ENCODE measurements around the gene PRKCD.

GRCh38 chr3:53190659-53191058 lies 29.6 kb downstream of the PRKCD start:
- TF ChIP-seq CTCF (IDR thresholded peaks at IDR 0.05; ENCODE audit: poor library complexity) (no peak), EZH2 (IDR thresholded peaks at IDR 0.05; ENCODE audit: borderline replicate concordance) (no peak)
